ENCODE results near the gene JOSD2.
"Not testable (repeated sequence)": the region's sequence is repeated elsewhere in the genome, so short reads cannot be mapped to it uniquely, and the experiment has no call there.

The JOSD2 gene

GRCh38 chr19:50546527-50547221 is 35.7 kb upstream of the JOSD2 start:
- no peak for DNase-seq

- DNase-seq, result no peak
These were observed 32.0 kb upstream of the JOSD2 start for GRCh38 chr19:50542943-50543342.

GRCh38 chr19:50537769-50538230 is 26.8 kb upstream of the JOSD2 start:
- peak in 1 of 2 experiments; percentile 38 for DNase-seq

GRCh38 chr19:50537306-50537685 is 26.3 kb upstream of the JOSD2 start:
- DNase-seq, result no peak

- no peak for DNase-seq
These were observed 25.8 kb upstream of the JOSD2 start for GRCh38 chr19:50536662-50537305.

GRCh38 chr19:50535672-50536187 is 24.7 kb upstream of the JOSD2 start:
- DNase-seq, result no peak

- no peak for DNase-seq
These were observed 23.5 kb upstream of the JOSD2 start for GRCh38 chr19:50534478-50534877.

- no peak for DNase-seq
These were observed 22.0 kb upstream of the JOSD2 start for GRCh38 chr19:50532952-50533351.

GRCh38 chr19:50531171-50531612 is 20.2 kb upstream of the JOSD2 start:
- DNase-seq, result no peak

GRCh38 chr19:50528052-50528451 is 17.1 kb upstream of the JOSD2 start:
- not testable (repeated sequence) for DNase-seq

GRCh38 chr19:50522881-50523280 is 11.9 kb upstream of the JOSD2 start:
- DNase-seq, result no peak

- no peak for DNase-seq
These were observed 10.0 kb upstream of the JOSD2 start for GRCh38 chr19:50520822-50521465.

- DNase-seq, result no peak
These were observed 8.1 kb upstream of the JOSD2 start for GRCh38 chr19:50519006-50519575.

- no peak for DNase-seq
These were observed 7.4 kb upstream of the JOSD2 start for GRCh38 chr19:50518091-50519005.

GRCh38 chr19:50517704-50518075 is 6.7 kb upstream of the JOSD2 start:
- DNase-seq, result no peak

- no peak for DNase-seq
These were observed 6.1 kb upstream of the JOSD2 start for GRCh38 chr19:50516964-50517703.

GRCh38 chr19:50516456-50516855 is 5.5 kb upstream of the JOSD2 start:
- no peak for DNase-seq

GRCh38 chr19:50515168-50515561 is 4.2 kb upstream of the JOSD2 start:
- no peak for DNase-seq

- DNase-seq, result peak in 1 of 2 experiments; percentile 82
These were observed 3.6 kb upstream of the JOSD2 start for GRCh38 chr19:50514346-50515167.

GRCh38 chr19:50513746-50514345 is 2.9 kb upstream of the JOSD2 start, which contains the start of gene ASPDH:
Gene ASPDH (minus strand): TSS chr19:50513913. CDS start chr19:50513823, 90 bp downstream.
- DNase-seq, result peak in 1 of 2 experiments; percentile 37
